ENCODE measurements around the gene PSME4. TPM values are rescaled to one million over a fixed set of nuclear protein-coding genes. Genes with fewer than 3 reads are reported as not detected.

PSME4 gene
- total RNA-seq, 2 donors from 2014 or later, result 50.1 to 56.0 TPM

DNA sequence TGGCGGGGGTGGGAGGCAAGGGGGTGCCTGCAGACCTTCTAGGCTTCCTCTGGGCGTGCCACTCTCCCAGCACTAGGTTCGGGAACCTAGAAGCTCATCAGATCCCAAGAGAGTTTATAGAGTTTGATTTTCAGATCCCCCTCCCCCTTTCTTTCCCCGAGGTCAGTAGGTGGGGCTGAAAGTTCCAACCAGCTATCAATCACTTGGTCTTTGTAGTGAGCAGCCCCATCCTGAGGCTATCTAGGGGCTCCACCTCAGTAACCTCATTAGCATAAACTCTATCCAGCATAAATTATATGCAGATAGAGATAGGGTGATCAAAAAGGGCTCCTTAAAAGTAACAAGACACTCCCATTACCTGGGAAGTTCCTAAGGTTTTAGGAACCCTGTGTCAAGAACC, 151.2 kb downstream of the PSME4 start:
- H3K36me3 ChIP-seq, result peaks cover 21% of the 10 kb centered on the region
- TF ChIP-seq CTCF (IDR thresholded peaks at IDR 0.05), result no peak
- no peak for ATAC-seq (ENCODE audit: insufficient number of reproducible peaks, low FRiP score, low read depth)

DNA sequence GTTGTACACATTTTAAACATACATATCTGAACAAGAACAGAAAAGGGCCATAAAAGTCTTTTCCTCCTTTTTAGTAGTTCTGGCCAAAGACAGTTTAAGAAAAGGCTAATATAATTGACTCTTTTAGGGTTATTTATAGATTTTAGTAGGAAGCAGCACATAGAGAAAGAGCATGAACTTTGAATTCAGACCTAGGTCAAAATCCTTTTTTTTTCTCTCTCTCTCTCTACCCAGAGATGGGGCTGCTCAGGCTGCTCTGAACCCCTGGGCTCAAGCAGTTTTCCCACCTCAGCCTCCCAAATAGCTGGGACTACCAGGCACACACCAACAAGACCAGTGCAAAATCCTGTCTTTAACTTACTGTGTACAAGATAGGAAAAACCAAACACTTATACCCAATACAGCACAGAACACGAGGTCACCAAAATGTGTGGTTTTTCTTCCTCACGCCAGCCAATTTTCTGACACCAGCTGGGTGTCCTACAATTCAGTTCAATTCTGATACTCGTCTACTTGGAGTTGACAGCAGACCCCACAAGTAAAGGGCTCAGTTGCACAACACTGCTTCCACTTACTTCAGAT, 151.8 kb downstream of the PSME4 start:
- peaks cover 22% of the 10 kb centered on the region for H3K36me3 ChIP-seq
- H3K27ac ChIP-seq, result no peak overlapping the region
- ATAC-seq (ENCODE audit: insufficient number of reproducible peaks, low FRiP score, low read depth) (no peak), DNase-seq (ENCODE audit: low spot score) (no peak)
- H3K4me3 ChIP-seq, result no peak overlapping the region
- no peaks in the 10 kb centered on the region for H3K27me3 ChIP-seq (replicated peaks; ENCODE audit: insufficient read depth)
- H3K9me3 ChIP-seq, result no peaks in the 10 kb centered on the region
- H3K4me1 ChIP-seq (ENCODE audit: control insufficient read depth in 1 of 2, low read depth in 2 of 2), result no peaks in the 10 kb centered on the region
- TF ChIP-seq CTCF (IDR thresholded peaks at IDR 0.05), result no peak

More for the DNA sequence above, 151.2 kb downstream of the PSME4 start:
- H3K4me1 ChIP-seq (ENCODE audit: control insufficient read depth in 1 of 2, low read depth in 2 of 2), result no peaks in the 10 kb centered on the region
- no peaks in the 10 kb centered on the region for H3K27me3 ChIP-seq (replicated peaks; ENCODE audit: insufficient read depth)
- H3K27ac ChIP-seq, result no peak overlapping the region
- no peak for DNase-seq (ENCODE audit: low spot score)
- H3K9me3 ChIP-seq, result no peaks in the 10 kb centered on the region
- no peak overlapping the region for H3K4me3 ChIP-seq

Other genes with a start within 250 kb of the PSME4 start
- gene CHAC2, start 203.2 kb downstream of the PSME4 start, total RNA-seq, result 1 to 10 TPM; 1.5 to 1.8 TPM
- gene ASB3, start 184.0 kb downstream of the PSME4 start, total RNA-seq, result 10 to 100 TPM; 13.3 to 24.1 TPM
- 10 to 100 TPM; 50.3 to 88.5 TPM for gene ERLEC1, start 183.9 kb downstream of the PSME4 start, total RNA-seq
- 1 to 10 TPM in 1 of 2 donors, under 1 TPM in 1; 0.54 to 6.7 TPM for gene GPR75, start 111.0 kb downstream of the PSME4 start, total RNA-seq
- gene ACYP2, start 144.6 kb upstream of the PSME4 start, total RNA-seq, result 10 to 100 TPM; 15.5 to 26.7 TPM

Measured in thoracic aorta (tissue), 2 donors.